Measurements from ENCODE around the gene CDK14. TPM values are rescaled to one million over a fixed set of nuclear protein-coding genes. Genes with fewer than 3 reads are reported as not detected.

Gene CDK14
- total RNA-seq, 1 donor from 2014 or later: 1.6 TPM

DNA sequence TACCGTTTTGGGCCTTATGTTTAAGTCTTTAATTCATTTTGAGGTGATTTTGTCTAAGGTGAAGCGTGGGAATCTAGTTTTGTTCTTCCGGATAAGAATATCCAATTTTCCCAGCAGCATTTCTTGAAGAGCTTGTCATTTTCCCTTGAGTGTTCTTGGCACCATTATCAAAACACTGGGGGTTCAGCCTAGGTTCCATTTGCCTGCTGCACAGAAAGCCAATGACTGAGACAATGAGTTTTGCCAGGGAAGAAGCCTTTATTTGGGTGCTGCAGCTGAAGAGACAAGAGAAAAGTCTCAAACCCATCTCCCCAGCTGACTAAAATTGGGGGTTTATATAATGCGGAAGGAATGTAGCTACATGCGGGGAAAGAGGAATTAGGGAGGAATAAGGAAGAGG is 380.9 kb downstream of the CDK14 start:
- intact Hi-C loops (cut with micrococcal nuclease): no loop called here
- H3K27me3 Mint-ChIP-seq (ENCODE audit: insufficient read depth): peaks cover 2% of the 10 kb centered on the region
- no peak overlapping the region for H3K4me3 Mint-ChIP-seq
- H3K36me3 Mint-ChIP-seq (ENCODE audit: low read depth): no peaks in the 10 kb centered on the region
- no peaks in the 10 kb centered on the region for H3K4me1 Mint-ChIP-seq (ENCODE audit: low read depth)
- H3K27ac Mint-ChIP-seq: no peak overlapping the region
- peaks cover 10% of the 10 kb centered on the region for H3K9me3 Mint-ChIP-seq
- DNase-seq (ENCODE audit: low spot score): no peak

DNA sequence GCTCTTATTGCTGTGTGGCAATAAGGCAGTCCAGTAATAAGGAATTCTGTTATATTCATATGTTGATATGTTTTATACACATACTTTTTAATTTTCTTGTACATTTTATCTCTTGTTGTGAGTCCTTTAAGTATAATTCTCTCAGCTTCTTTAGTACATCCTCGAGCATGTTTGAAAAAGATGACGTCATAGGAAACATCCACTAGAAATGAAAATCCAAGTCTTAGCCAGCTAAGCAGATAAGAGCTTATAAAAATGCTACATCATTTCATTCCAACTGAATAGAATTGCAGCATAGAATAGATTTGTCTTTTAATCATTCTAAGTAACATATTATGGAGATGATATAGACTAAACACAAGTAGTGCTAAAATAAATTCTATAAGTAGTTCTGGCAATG is 384.4 kb downstream of the CDK14 start:
- no peaks in the 10 kb centered on the region for H3K36me3 Mint-ChIP-seq (ENCODE audit: low read depth)
- peaks cover 2% of the 10 kb centered on the region for H3K27me3 Mint-ChIP-seq (ENCODE audit: insufficient read depth)
- no peaks in the 10 kb centered on the region for H3K4me1 Mint-ChIP-seq (ENCODE audit: low read depth)
- no peak overlapping the region for H3K27ac Mint-ChIP-seq
- peaks cover 13% of the 10 kb centered on the region for H3K9me3 Mint-ChIP-seq
- no peak overlapping the region for H3K4me3 Mint-ChIP-seq
- DNase-seq (ENCODE audit: low spot score): no peak
- intact Hi-C loops (cut with micrococcal nuclease): no loop called here

DNA sequence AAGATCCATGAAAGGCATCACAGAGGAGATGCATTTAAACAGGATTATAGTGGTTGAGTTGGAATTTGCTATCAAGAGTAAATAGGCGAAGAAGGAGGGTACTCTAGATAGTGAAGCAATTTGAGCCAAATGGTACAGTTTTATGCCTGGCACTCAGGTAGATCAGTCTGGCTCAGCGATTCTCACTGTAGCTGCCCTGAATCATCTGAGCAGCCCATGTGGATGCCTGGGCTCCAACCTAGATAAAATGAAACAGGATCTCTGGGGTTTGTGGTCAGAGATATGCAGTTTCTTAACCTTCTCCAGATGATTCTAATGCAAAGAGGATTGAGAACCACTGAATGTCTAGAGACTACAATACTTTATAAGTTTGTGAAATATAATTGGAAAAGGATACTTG is 386.1 kb downstream of the CDK14 start:
- DNase-seq (ENCODE audit: low spot score): no peak
- Mint-ChIP-seq H3K4me1 (ENCODE audit: low read depth) (no peaks in the 10 kb centered on the region), H3K36me3 (ENCODE audit: low read depth) (no peaks in the 10 kb centered on the region), H3K9me3 (peaks cover 8% of the 10 kb centered on the region), H3K27ac (no peak overlapping the region), H3K4me3 (no peak overlapping the region), H3K27me3 (ENCODE audit: insufficient read depth) (peaks cover 2% of the 10 kb centered on the region)
- intact Hi-C loops (cut with micrococcal nuclease): no loop called here

DNA sequence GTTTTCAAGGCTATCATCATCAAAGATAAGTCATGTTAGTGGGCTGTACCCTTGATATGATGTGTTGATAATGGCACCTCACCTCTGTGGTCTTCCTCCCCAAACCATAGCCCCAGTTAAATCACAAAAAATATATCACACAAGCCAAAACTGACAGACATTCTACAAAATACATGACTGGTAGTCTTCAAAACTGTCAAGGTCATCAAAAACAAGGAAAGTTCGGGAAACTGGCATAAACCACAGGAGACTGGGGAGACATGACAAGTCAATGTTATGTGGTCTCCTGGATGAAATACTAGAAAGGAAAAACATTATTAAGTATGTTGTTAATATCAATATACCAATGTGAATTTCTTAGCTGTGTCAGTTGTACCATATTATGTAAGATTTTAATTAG is 388.6 kb downstream of the CDK14 start:
- DNase-seq (ENCODE audit: low spot score): no peak
- no peaks in the 10 kb centered on the region for H3K36me3 Mint-ChIP-seq (ENCODE audit: low read depth)
- peaks cover 6% of the 10 kb centered on the region for H3K9me3 Mint-ChIP-seq
- no peaks in the 10 kb centered on the region for H3K27me3 Mint-ChIP-seq (ENCODE audit: insufficient read depth)
- H3K27ac Mint-ChIP-seq: no peak overlapping the region
- H3K4me1 Mint-ChIP-seq (ENCODE audit: low read depth): no peaks in the 10 kb centered on the region
- intact Hi-C loops (cut with micrococcal nuclease): no loop called here
- H3K4me3 Mint-ChIP-seq: no peak overlapping the region

DNA sequence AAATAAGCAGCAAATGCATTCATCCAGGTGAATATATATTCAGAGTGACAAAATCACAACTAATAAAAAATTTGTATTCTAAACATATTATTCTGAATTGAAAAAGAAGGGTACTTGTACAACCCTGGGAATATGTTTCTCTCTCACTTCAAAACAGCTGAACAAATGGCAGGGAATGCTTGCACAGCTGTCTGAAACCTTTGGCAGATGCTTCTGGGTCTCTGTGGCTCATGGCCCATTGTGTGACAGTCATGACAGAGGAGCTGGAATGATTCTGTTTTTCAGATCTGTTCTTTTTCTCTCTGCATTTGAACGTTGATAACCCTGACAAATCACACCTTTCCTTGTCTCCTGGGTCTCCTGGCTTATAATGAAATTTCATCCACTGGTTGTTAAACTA is 392.4 kb downstream of the CDK14 start:
- intact Hi-C loops (cut with micrococcal nuclease): no loop called here
- H3K4me3 Mint-ChIP-seq: no peak overlapping the region
- H3K27me3 Mint-ChIP-seq (ENCODE audit: insufficient read depth): no peaks in the 10 kb centered on the region
- H3K27ac Mint-ChIP-seq: no peak overlapping the region
- H3K4me1 Mint-ChIP-seq (ENCODE audit: low read depth): no peaks in the 10 kb centered on the region
- no peak for DNase-seq (ENCODE audit: low spot score)
- no peaks in the 10 kb centered on the region for H3K36me3 Mint-ChIP-seq (ENCODE audit: low read depth)
- H3K9me3 Mint-ChIP-seq: no peaks in the 10 kb centered on the region

DNA sequence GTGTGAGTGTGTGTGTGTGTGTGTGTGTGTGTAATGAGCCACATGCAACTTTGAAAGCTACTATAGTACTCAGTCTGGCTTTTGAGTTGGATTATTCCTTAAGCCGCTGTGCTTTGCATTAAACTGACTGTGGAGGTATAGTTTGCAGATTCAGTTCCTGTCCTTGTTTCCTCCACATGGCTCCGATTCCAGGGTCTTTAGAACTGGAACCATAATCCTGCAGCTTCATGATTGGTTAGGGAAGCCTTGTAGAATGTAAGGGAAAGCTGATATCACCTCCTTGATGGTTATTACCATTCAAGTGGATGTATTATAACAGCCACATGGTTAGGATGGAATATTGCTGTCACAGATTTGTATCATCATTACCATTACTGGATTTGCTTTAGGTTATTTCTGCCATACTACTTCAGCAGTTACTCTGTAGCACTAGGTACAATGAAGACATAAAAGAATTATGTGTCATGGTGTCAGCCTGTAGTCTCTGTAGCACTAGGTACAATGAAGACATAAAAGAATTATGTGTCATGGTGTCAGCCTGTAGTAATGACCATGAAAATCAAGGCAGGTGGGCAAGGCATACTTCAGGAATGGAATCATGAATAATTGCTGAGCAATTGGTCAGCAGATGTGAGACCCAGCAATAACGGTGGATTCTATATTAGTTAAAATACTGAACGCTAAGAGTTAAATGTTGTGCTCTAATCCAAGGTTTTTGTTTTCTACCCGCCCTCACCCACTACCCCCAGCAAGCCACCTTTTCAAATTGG is 393.1 kb downstream of the CDK14 start:
- no peak for DNase-seq (ENCODE audit: low spot score)
- intact Hi-C loops (cut with micrococcal nuclease): no loop called here
- H3K9me3 Mint-ChIP-seq: no peaks in the 10 kb centered on the region
- H3K27me3 Mint-ChIP-seq (ENCODE audit: insufficient read depth): no peaks in the 10 kb centered on the region
- H3K27ac Mint-ChIP-seq: no peak overlapping the region
- H3K4me1 Mint-ChIP-seq (ENCODE audit: low read depth): no peaks in the 10 kb centered on the region
- no peak overlapping the region for H3K4me3 Mint-ChIP-seq
- H3K36me3 Mint-ChIP-seq (ENCODE audit: low read depth): no peaks in the 10 kb centered on the region

DNA sequence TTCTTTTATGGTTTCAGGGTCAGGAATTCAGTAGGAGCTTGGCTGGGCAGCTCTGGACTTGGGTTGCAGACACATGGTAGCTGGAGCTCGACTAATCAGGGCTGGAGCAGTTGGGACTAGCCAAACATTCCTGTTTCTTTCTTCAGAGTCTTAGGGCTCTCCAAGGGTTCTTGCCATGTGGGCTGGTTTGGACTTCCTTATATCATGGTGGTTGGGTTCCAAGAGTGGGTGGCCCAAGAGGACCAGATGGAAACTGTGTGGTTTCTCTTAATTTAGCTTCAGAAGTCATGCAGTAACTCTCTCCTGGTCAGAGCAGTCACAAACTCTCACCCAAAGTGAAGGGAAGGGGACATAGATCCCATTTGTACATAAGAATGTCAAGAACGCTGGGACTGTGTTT is 398.0 kb downstream of the CDK14 start:
- no peaks in the 10 kb centered on the region for H3K9me3 Mint-ChIP-seq
- no peak overlapping the region for H3K4me3 Mint-ChIP-seq
- no peak overlapping the region for H3K27ac Mint-ChIP-seq
- H3K36me3 Mint-ChIP-seq (ENCODE audit: low read depth): no peaks in the 10 kb centered on the region
- H3K27me3 Mint-ChIP-seq (ENCODE audit: insufficient read depth): no peaks in the 10 kb centered on the region
- DNase-seq (ENCODE audit: low spot score): no peak
- intact Hi-C loops (cut with micrococcal nuclease): no loop called here
- H3K4me1 Mint-ChIP-seq (ENCODE audit: low read depth): no peaks in the 10 kb centered on the region

DNA sequence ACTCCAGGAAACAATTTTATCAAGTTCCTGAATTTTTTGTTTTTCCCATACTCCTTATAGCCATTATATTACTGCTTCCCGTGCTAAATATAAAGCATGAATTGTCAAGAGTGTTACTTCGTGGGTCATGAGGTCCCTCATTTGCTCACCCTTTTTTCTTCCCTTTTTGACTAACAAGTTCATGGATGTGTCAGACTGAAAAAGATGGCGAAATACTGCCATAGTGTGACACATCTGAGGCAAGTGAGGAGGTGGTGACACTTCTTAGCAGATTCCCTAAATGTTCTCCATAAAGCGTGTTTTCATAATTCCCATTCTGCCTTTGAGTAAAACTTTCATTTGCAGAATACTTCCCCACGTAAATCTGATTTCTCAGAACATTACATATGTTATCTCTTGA is 398.5 kb downstream of the CDK14 start:
- intact Hi-C loops (cut with micrococcal nuclease): no loop called here
- no peak overlapping the region for H3K27ac Mint-ChIP-seq
- no peaks in the 10 kb centered on the region for H3K4me1 Mint-ChIP-seq (ENCODE audit: low read depth)
- no peaks in the 10 kb centered on the region for H3K27me3 Mint-ChIP-seq (ENCODE audit: insufficient read depth)
- no peak overlapping the region for H3K4me3 Mint-ChIP-seq
- DNase-seq (ENCODE audit: low spot score): no peak
- no peaks in the 10 kb centered on the region for H3K36me3 Mint-ChIP-seq (ENCODE audit: low read depth)
- H3K9me3 Mint-ChIP-seq: no peaks in the 10 kb centered on the region

DNA sequence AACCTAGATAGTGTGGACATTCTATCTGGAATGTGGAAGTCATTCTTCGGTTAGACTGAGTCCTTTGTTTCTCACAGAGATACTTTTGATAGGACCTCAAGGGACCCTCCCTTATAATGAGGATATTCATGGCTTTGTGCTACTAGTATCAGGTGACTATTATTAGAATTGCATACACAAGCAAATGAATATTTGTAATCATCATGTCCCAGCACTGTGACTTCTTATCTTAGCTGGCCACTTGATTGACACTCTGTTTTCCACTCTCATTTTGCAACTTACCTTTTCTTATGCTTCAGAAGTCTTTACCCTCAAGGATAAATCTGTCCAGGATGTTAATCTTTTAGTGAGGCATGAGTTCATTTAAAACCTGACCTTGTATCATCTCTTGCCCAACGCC is 399.9 kb downstream of the CDK14 start:
- no peak for DNase-seq (ENCODE audit: low spot score)
- intact Hi-C loops (cut with micrococcal nuclease): no loop called here
- no peaks in the 10 kb centered on the region for H3K4me1 Mint-ChIP-seq (ENCODE audit: low read depth)
- no peaks in the 10 kb centered on the region for H3K27me3 Mint-ChIP-seq (ENCODE audit: insufficient read depth)
- no peak overlapping the region for H3K27ac Mint-ChIP-seq
- H3K9me3 Mint-ChIP-seq: no peaks in the 10 kb centered on the region
- H3K36me3 Mint-ChIP-seq (ENCODE audit: low read depth): no peaks in the 10 kb centered on the region
- no peak overlapping the region for H3K4me3 Mint-ChIP-seq

DNA sequence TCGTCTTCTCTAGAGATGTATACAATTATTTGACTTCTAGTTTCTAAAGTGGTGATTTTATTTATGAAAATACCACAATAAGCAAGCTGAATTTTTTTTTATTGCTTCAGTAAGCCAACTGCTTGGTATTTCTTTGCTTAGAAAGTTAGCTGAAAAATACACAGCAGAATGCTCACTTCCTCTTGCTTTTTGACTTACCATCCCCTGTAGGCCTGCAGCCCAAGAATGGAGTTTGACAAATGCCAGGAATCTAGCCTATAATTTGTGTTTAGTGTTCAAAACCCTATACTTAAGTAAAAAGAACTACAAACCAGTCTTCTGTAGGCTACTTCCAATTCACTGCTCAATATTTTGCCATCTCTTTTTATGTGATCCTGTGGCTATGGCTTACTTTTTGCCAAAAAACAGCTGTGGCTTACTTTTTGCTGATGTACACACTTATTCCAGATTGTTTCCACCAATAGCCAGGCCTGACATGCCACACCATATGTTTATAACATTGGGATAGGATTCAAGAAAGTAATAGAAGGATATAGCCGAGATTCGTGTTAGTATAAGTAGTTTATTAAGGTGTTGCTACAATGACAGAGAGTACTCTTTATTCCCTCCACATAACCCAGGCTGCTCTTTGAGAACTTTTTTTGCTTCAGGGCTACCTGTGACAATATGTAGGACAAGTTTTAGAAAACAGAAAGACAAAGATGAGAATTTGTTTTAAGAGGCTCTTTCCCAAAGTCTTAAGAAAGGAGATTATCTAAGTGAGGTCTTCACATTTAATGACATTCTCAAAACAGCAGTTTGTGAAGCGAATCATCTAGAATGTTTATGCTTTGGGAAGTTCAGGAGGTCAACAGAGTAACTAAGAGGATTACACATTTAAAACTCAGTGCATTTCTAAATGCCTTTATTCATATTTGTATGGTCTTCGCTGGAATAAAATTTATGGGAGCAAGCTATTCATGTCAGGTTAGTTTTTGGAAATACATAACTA is 404.2 kb downstream of the CDK14 start:
- DNase-seq (ENCODE audit: low spot score): no peak
- no peak overlapping the region for H3K27ac Mint-ChIP-seq
- no peaks in the 10 kb centered on the region for H3K27me3 Mint-ChIP-seq (ENCODE audit: insufficient read depth)
- no peaks in the 10 kb centered on the region for H3K36me3 Mint-ChIP-seq (ENCODE audit: low read depth)
- intact Hi-C loops (cut with micrococcal nuclease): no loop called here
- no peaks in the 10 kb centered on the region for H3K4me1 Mint-ChIP-seq (ENCODE audit: low read depth)
- no peaks in the 10 kb centered on the region for H3K9me3 Mint-ChIP-seq
- no peak overlapping the region for H3K4me3 Mint-ChIP-seq

DNA sequence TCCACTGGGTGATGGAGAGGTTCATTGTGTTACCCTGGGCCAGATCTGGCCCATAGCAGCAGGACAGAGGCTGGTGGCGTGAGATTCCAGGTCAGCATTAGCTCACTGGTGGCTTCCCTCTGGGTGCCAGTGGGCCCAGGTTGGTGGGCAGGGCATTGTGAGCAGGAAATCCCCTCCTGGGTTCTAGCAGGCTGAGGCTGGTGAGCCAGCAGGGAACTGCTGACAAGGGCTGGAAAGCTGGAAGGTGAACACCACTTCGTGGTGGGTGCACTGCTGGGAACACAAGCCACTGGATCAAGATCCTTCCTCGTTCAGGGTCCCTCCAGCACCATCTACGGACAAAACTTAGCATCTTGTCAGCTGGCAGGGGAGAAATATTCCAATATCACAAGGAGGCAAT is 408.9 kb downstream of the CDK14 start:
- Mint-ChIP-seq H3K27me3 (ENCODE audit: insufficient read depth) (no peaks in the 10 kb centered on the region), H3K36me3 (ENCODE audit: low read depth) (no peaks in the 10 kb centered on the region), H3K9me3 (no peaks in the 10 kb centered on the region), H3K4me3 (no peak overlapping the region), H3K27ac (no peak overlapping the region), H3K4me1 (ENCODE audit: low read depth) (no peaks in the 10 kb centered on the region)
- intact Hi-C loops (cut with micrococcal nuclease): no loop called here
- no peak for DNase-seq (ENCODE audit: low spot score)

DNA sequence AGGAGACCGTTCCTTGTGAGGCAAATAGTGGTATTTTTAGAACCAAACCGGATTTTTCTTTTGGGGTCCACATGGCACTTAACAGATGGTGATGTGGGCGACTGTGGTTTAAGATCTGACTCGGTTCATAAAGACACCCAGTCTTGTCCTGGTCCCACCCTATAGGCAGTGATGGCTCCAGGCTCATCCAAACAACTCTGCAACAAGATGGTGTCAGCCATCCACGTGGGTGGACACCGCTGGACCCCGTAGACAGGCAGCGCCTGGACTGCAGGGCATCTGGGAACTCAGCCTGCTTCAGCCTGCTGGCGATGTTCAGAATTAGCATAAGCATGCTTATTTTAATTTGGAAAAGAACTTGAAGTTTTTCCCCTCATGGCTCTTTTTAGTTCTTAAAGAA is 409.7 kb downstream of the CDK14 start:
- no peak for DNase-seq (ENCODE audit: low spot score)
- no peaks in the 10 kb centered on the region for H3K4me1 Mint-ChIP-seq (ENCODE audit: low read depth)
- no peaks in the 10 kb centered on the region for H3K27me3 Mint-ChIP-seq (ENCODE audit: insufficient read depth)
- no peaks in the 10 kb centered on the region for H3K9me3 Mint-ChIP-seq
- intact Hi-C loops (cut with micrococcal nuclease): no loop called here
- no peak overlapping the region for H3K4me3 Mint-ChIP-seq
- H3K36me3 Mint-ChIP-seq (ENCODE audit: low read depth): no peaks in the 10 kb centered on the region
- H3K27ac Mint-ChIP-seq: no peak overlapping the region

DNA sequence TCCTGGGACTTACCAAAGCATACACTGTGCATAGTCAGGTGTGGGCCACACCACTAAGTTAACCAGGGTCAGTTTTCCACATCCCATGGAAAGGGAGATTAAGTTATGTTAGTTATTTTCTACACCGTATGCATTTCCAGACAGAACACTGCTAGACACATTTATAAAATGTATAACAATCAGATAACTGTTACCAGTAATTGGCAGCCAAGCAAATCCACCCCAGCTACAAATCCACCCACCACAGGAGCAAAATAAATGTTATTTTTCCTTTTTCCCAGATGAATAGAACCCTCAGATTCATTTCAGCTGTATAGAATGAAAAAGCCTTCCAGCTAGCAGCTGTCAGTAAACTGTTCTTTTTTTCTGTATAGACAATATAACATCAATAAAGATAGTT is 411.2 kb downstream of the CDK14 start:
- H3K4me1 Mint-ChIP-seq (ENCODE audit: low read depth): no peaks in the 10 kb centered on the region
- no peak overlapping the region for H3K4me3 Mint-ChIP-seq
- no peaks in the 10 kb centered on the region for H3K36me3 Mint-ChIP-seq (ENCODE audit: low read depth)
- no peak for DNase-seq (ENCODE audit: low spot score)
- H3K27me3 Mint-ChIP-seq (ENCODE audit: insufficient read depth): no peaks in the 10 kb centered on the region
- intact Hi-C loops (cut with micrococcal nuclease): no loop called here
- no peaks in the 10 kb centered on the region for H3K9me3 Mint-ChIP-seq
- no peak overlapping the region for H3K27ac Mint-ChIP-seq

Measured in activated T-helper 1 cell treated with anti-CD3 and anti-CD28 coated beads, Interleukin-12 subunit alpha, Interleukin-12 subunit beta, Interleukin-2, Interleukin-4 antibody, amounts not matched to agents 30 ng/mL and 10 ng/mL and 1 ng/mL, durations not matched to agents 14 hours and 24 hours and 36 hours (primary cell).